Bronchial epithelial cell (primary cell): ENCODE data around the gene FGF12. TPM values are rescaled to one million over a fixed set of nuclear protein-coding genes. Genes with fewer than 3 reads are reported as not detected.
A peak's percentile ranks its signal among the peaks of the same experiment; 100 is the strongest.

Experiments used
- DNase-seq: peaks from one replicate; pipeline ENCODE4 v3.0.0-alpha.2; 2010; ENCODE audit warnings: low read depth
- FAIRE-seq: peaks from 2 replicates; lab custom pipeline; 2011; peaks lifted over from hg19 to GRCh38; lab: Jason Lieb, UNC
- H3K27me3 ChIP-seq: 2 replicates; pipeline ENCODE4 v1.5.1; 2011; ENCODE audit warnings: low read length; ENCODE audit not compliant: control insufficient read depth, insufficient read depth
- H3K36me3 ChIP-seq: 2 replicates; pipeline ENCODE4 v1.5.1; 2011; ENCODE audit warnings: low read length; ENCODE audit not compliant: control insufficient read depth, insufficient read depth
- H3K4me3 ChIP-seq: 2 replicates; pipeline ENCODE4 v1.5.1; 2011; ENCODE audit warnings: mild to moderate bottlenecking, low read depth, low read length, control low read depth
- total RNA-seq: library from RNA; depleted of rRNA; stranded (reverse); fragments of >200 nt; gene quantifications from 2 replicates; pipeline ENCODE4 v1.2.1, GENCODE V29; 2014
- TF ChIP-seq, protein P1 (sequence below): IDR thresholded peaks from 2 replicates; pipeline ENCODE4 v1.5.1; 2011; ENCODE audit warnings: mild to moderate bottlenecking, moderate library complexity, low read length, control low read depth, inconsistent platforms; ENCODE audit not compliant: insufficient read depth, severe bottlenecking

Gene FGF12
- total RNA-seq, 1 donor from 2014 or later = not detected

GRCh38 chr3:192570821-192571791, 156.2 kb downstream of the FGF12 start:
- DNase-seq = peak; percentile 37
- TF ChIP-seq, protein P1, sequence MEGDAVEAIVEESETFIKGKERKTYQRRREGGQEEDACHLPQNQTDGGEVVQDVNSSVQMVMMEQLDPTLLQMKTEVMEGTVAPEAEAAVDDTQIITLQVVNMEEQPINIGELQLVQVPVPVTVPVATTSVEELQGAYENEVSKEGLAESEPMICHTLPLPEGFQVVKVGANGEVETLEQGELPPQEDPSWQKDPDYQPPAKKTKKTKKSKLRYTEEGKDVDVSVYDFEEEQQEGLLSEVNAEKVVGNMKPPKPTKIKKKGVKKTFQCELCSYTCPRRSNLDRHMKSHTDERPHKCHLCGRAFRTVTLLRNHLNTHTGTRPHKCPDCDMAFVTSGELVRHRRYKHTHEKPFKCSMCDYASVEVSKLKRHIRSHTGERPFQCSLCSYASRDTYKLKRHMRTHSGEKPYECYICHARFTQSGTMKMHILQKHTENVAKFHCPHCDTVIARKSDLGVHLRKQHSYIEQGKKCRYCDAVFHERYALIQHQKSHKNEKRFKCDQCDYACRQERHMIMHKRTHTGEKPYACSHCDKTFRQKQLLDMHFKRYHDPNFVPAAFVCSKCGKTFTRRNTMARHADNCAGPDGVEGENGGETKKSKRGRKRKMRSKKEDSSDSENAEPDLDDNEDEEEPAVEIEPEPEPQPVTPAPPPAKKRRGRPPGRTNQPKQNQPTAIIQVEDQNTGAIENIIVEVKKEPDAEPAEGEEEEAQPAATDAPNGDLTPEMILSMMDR = no peak
- FAIRE-seq = no peak

DNA sequence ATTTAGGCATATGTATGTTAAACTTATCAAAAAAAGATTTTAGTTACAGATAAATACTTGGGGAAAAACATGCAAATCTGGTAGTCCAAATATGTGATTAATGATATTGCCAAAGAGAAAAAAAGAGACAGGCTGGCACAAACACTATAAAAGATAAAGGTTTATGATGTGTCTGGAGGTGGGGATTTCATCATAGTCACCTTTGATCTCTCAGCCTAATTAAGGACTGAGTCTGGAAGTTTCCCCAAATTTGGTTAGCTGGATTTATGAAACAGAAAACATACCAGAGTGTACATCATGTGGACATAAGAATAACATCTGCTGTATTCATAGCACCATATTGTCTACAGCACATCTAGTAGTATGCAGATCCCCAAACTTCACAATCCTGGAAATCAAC, 157.0 kb downstream of the FGF12 start:
- H3K4me3 ChIP-seq = no peak overlapping the region
- DNase-seq = no peak
- no peaks in the 10 kb centered on the region for H3K36me3 ChIP-seq
- TF ChIP-seq, protein P1 = no peak
- H3K27me3 ChIP-seq = no peaks in the 10 kb centered on the region
- no peak for FAIRE-seq

More at GRCh38 chr3:192570821-192571791, 156.2 kb downstream of the FGF12 start:
- H3K27me3 ChIP-seq = no peaks in the 10 kb centered on the region
- no peak overlapping the region for H3K4me3 ChIP-seq
- no peaks in the 10 kb centered on the region for H3K36me3 ChIP-seq

DNA sequence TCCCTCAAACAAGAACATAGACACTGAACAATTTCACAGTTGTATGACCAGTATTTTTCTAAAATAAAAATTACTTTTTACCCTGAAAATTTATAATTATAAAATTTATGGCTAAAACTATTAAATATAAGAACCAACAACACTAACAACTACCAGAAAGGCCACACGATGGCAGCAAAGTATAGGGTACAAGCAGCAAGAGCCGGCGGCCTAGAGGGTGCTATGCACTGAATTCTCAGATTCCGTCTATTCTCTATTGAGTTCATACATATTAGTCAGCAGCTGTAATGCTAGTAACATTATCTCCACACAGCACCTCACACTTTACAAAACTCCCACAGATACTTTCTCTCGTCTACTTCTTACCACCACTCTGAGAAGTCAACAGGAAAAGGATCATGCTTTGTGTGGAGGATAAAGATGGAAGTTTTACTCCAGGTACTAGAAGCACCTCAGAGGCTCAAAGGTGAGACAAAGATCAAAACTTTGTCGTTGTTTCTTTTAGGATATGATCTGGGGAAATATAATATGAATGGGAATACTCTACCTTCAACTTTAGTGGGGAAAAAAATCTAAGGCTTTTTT, 160.5 kb downstream of the FGF12 start:
- TF ChIP-seq, protein P1 = peak; percentile 54
- Histone ChIP-seq H3K4me3 (no peak overlapping the region), H3K27me3 (no peaks in the 10 kb centered on the region), H3K36me3 (no peaks in the 10 kb centered on the region)
- DNase-seq (peak; percentile 74), FAIRE-seq (no peak)

DNA sequence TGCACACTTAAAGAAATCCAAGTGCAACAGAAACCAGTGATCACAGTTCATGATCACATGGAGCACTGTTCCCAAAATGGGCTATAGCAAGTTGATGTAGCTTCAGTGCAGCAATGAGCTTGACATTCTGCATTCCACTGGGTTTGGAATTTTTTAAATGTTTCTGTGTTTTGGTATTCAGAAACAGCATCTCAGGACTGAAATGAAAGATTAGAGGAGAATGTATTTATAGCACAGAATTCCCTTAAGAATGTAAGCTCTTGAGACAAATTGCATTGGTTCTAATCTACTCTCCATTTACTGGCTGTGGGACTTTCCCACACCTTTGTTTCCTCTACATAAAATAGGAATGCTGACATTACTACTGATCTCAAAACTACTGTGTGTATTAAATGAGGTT, 162.7 kb downstream of the FGF12 start:
- TF ChIP-seq, protein P1 = no peak
- no peak overlapping the region for H3K4me3 ChIP-seq
- DNase-seq (no peak), FAIRE-seq (no peak)
- no peaks in the 10 kb centered on the region for H3K36me3 ChIP-seq
- no peaks in the 10 kb centered on the region for H3K27me3 ChIP-seq

DNA sequence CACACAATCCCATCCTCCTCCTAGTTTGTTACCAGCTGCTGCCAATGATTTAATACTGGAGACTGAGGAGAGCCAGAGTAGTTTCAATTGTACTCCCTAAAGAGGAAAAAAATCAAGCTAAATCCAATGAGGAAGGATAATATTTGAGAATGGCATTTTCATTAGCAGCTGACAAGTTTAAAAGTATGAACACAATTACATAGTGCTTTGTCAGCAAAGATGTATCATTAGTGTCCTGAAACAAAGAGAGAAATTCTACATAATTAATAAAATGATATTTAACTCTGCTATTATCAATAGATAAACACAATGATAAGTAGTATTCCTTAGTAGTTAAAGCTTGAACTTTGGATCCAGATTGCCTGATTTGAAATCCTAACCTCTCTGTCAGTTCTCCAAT, 163.9 kb downstream of the FGF12 start:
- Histone ChIP-seq H3K36me3 (no peaks in the 10 kb centered on the region), H3K4me3 (no peak overlapping the region), H3K27me3 (no peaks in the 10 kb centered on the region)
- no peak for FAIRE-seq
- TF ChIP-seq, protein P1 = no peak
- DNase-seq = no peak
